Kidney (tissue), 14 donors: ENCODE measurements around the gene ZNF121. TPM values are rescaled to one million over a fixed set of nuclear protein-coding genes. Genes with fewer than 3 reads are reported as not detected.
"Not testable (repeated sequence)": the region's sequence is repeated elsewhere in the genome, so short reads cannot be mapped to it uniquely, and the experiment has no call there.

Source experiments
- DNase-seq, 5 donors: peaks; one replicate each; pipeline ENCODE4 v3.0.0-alpha.2; 2013 to 2020
- FAIRE-seq: peaks from 2 replicates; lab custom pipeline; 2012; peaks lifted over from hg19 to GRCh38; lab: Jason Lieb, UNC
- H3K27ac ChIP-seq, 2 donors: one replicate each; pipeline ENCODE4 v1.7.0; 2013; ENCODE audit warnings: low read depth in 2 of 2, low read length in 2 of 2, inconsistent platforms in 1 of 2
- H3K27me3 ChIP-seq: one replicate; pipeline ENCODE4 v1.7.1; 2013; ENCODE audit warnings: low read length, inconsistent platforms; ENCODE audit not compliant: control insufficient read depth, insufficient read depth
- H3K36me3 ChIP-seq, 3 donors: one replicate each; pipeline versions ENCODE4 v1.7.0 to v1.7.1; 2013; ENCODE audit warnings: low read length in 3 of 3, control low read depth in 1 of 3, inconsistent platforms in 1 of 3; ENCODE audit not compliant: insufficient read depth in 3 of 3, control insufficient read depth in 2 of 3
- H3K4me1 ChIP-seq, 3 donors: one replicate each; pipeline versions ENCODE4 v1.7.0 to v1.7.1; 2013; ENCODE audit warnings: low read length in 3 of 3, inconsistent platforms in 1 of 3, low read depth in 1 of 3; ENCODE audit not compliant: control insufficient read depth in 2 of 3, insufficient read depth in 2 of 3
- H3K4me3 ChIP-seq, 3 donors: one replicate each; pipeline versions ENCODE4 v1.7.0 to v1.8.1; 2013; ENCODE audit warnings: low read length in 3 of 3, control low read depth in 1 of 3, inconsistent platforms in 1 of 3
- H3K9ac ChIP-seq, 3 donors: one replicate each; pipeline versions ENCODE4 v1.7.0 to v1.7.1; 2013; ENCODE audit warnings: low read length in 3 of 3, control low read depth in 1 of 3, inconsistent platforms in 1 of 3
- H3K9me3 ChIP-seq, 3 donors: one replicate each; pipeline versions ENCODE4 v1.7.0 to v1.7.1; 2013; ENCODE audit warnings: low read length in 3 of 3, control low read depth in 1 of 3, inconsistent platforms in 1 of 3; ENCODE audit not compliant: control insufficient read depth in 2 of 3, insufficient read depth in 1 of 3
- intact Hi-C: fragments of 100-400 bp; cut with DNase I; formaldehyde crosslinking; loops from one replicate; pipeline ENCODE4 v1.11.1; 2022
- polyA plus RNA-seq: library from polyadenylated mRNA; stranded (reverse); fragments of 350-450 nt; fragmentation: Illumina TruSeq; extraction: RNeasy Lipid Tissue Mini Kit (QIAGEN cat#74804); gene quantifications from one replicate; pipeline ENCODE4 v1.2.3, GENCODE V29; 2014; ENCODE audit warnings: low read depth, low replicate concordance; ENCODE audit not compliant: insufficient read depth
- total RNA-seq: library from RNA; stranded (reverse); fragmentation: NEBNext Ultra II Directional; extraction: Animal tissue kit (Norgen Biotek cat#: 25700); gene quantifications from one replicate; pipeline ENCODE4 v1.2.1, GENCODE V29; 2021
- TF ChIP-seq, protein P1 (sequence below): IDR thresholded peaks from 3 replicates; pipeline ENCODE4 v1.5.1; 2012; ENCODE audit warnings: mild to moderate bottlenecking, moderate library complexity, borderline replicate concordance; ENCODE audit not compliant: insufficient read depth; ENCODE audit errors: extremely low read depth
- donor health status: control.
- donor health status: control.
- donor health status: control.
- donor health status: control.
- donor health status: control.
- donor health status: DM: yes; HTN: yes; CAD: no.
- donor health status: Normal renal cell carcinoma (clear cell type).

Gene ZNF121
- total and polyA plus RNA-seq, 2 donors from 2014 or later: 2.8 to 40.3 TPM

DNA sequence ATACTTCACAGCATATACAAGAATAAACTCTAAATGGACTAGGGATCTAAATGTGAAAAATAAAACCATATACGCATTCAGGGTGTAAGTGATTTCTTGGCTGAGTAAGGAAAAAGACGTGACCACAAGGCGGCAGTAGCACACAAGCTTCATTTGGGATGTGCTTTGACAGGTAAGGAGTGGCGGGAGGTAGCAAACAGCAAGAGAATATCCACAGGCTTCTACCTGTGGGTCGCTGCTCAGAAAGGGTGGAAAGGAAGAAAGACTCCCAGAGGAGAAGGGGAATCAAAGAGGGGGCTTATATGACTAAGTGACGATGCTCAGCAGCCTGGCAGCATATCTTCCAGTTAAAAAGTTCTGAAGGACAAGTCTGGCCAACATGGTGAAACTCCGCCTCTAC lies 2.5 kb upstream of the ZNF121 start:
- no peak overlapping the region for H3K27ac ChIP-seq
- no peak for FAIRE-seq
- no peaks in the 10 kb centered on the region for H3K27me3 ChIP-seq
- no peak overlapping the region for H3K9ac ChIP-seq
- intact Hi-C loops: no loop called here
- DNase-seq: peak in 4 of 5 donors; percentile 67 to 88 (median 79)
- H3K9me3 ChIP-seq: no peaks in the 10 kb centered on the region
- H3K4me3 ChIP-seq: no peak overlapping the region
- H3K36me3 ChIP-seq: no peaks in the 10 kb centered on the region
- TF ChIP-seq, protein P1, sequence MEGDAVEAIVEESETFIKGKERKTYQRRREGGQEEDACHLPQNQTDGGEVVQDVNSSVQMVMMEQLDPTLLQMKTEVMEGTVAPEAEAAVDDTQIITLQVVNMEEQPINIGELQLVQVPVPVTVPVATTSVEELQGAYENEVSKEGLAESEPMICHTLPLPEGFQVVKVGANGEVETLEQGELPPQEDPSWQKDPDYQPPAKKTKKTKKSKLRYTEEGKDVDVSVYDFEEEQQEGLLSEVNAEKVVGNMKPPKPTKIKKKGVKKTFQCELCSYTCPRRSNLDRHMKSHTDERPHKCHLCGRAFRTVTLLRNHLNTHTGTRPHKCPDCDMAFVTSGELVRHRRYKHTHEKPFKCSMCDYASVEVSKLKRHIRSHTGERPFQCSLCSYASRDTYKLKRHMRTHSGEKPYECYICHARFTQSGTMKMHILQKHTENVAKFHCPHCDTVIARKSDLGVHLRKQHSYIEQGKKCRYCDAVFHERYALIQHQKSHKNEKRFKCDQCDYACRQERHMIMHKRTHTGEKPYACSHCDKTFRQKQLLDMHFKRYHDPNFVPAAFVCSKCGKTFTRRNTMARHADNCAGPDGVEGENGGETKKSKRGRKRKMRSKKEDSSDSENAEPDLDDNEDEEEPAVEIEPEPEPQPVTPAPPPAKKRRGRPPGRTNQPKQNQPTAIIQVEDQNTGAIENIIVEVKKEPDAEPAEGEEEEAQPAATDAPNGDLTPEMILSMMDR: peak; percentile 50
- H3K4me1 ChIP-seq: peaks cover 0 to 4% (median 0%) of the 10 kb centered on the region in 3 donors

DNA sequence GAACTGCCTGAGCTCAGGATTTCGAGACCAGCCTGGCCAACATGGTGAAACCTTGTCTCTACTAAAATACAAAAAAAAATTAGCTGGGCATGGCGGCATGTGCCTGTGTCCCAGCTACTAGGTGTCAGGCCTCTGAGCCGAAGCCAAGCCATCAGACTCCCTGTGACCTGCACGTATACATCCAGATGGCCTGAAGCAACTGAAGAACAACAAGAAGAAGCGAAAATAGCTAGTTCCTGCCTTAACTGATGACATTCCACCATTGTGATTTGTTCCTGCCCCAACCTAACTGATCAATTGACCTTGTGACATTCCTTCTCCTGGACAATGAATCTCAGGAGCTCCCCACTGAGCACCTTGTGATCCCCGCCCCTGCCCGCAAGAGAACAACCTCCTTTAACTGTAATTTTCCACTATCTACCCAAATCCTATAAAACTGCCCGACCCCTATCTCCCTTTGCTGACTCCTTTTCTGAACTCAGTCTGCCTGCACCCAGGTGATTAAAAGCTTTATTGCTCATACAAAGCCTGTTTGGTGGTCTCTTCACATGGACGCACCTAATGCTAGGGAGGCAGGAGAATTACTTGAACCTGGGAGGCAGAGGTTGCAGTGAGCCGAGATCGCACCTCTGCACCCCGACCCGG lies 2.1 kb downstream of the ZNF121 start:
- H3K9me3 ChIP-seq, H3K27ac ChIP-seq, H3K36me3 ChIP-seq, H3K4me1 ChIP-seq, H3K27me3 ChIP-seq, intact Hi-C loops, H3K9ac ChIP-seq, DNase-seq, H3K4me3 ChIP-seq, FAIRE-seq: not testable (repeated sequence)

DNA sequence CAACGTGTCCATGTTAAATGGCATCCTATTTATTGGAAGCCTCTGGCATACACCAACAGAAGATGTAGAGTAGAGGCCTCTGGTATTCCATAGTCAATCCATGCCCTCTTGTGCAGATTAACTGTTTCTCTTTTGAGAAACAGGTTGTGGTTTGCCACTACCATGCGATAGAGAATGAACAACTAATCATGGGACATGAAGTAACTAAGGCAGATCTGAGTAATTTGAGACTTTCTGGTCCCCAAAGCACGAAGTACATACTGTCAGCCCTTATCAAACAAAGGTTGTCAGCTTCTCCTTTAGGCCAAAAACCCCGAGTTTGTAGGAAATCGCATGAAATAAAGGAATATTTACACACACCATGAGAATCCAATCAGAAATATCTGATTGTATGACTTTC lies 3.6 kb downstream of the ZNF121 start:
- H3K4me1 ChIP-seq: peaks cover 0 to 4% (median 0%) of the 10 kb centered on the region in 3 donors
- no peak for DNase-seq
- FAIRE-seq: no peak
- TF ChIP-seq, protein P1: no peak
- peaks cover 3 to 18% (median 11%) of the 10 kb centered on the region in 3 donors for H3K9me3 ChIP-seq
- peaks cover 0 to 4% (median 3%) of the 10 kb centered on the region in 3 donors for H3K36me3 ChIP-seq
- H3K27ac ChIP-seq: no peak overlapping the region
- H3K27me3 ChIP-seq: no peaks in the 10 kb centered on the region
- H3K9ac ChIP-seq: no peak overlapping the region
- H3K4me3 ChIP-seq: no peak overlapping the region
- intact Hi-C loops: no loop called here

DNA sequence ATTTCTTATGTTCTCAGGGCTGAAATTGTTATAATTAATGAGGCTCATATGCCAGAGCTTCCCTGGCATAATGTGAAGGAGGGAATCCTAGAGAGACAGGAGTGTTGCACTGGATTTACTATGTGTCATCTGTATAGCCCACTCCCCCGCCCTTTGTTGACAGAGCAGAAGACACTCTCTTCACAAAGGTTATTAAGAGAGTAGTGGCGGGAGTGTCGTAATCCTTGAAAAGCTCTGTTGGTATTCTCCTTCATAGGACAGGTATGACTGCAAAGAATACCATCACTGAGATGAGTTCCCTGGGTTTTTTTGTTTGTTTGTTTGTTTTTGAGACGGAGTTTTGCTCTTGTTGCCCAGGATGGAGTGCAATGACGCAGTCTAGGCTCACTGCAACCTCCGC lies 14.0 kb downstream of the ZNF121 start:
- Histone ChIP-seq H3K36me3 (peaks cover 24 to 30% (median 29%) of the 10 kb centered on the region in 3 donors), H3K4me3 (no peak overlapping the region), H3K9me3 (peaks cover 16 to 86% (median 55%) of the 10 kb centered on the region in 3 donors), H3K27ac (no peak overlapping the region), H3K27me3 (no peaks in the 10 kb centered on the region), H3K4me1 (no peaks in the 10 kb centered on the region), H3K9ac (no peak overlapping the region)
- TF ChIP-seq, protein P1: no peak
- intact Hi-C loops: no loop called here
- FAIRE-seq (no peak), DNase-seq (no peak)
